ENCODE results near the gene GREB1L. TPM values are rescaled to one million over a fixed set of nuclear protein-coding genes. Genes with fewer than 3 reads are reported as not detected.

GREB1L gene
- total and polyA plus RNA-seq, 2 donors, result 0.09 to 0.50 TPM

DNA sequence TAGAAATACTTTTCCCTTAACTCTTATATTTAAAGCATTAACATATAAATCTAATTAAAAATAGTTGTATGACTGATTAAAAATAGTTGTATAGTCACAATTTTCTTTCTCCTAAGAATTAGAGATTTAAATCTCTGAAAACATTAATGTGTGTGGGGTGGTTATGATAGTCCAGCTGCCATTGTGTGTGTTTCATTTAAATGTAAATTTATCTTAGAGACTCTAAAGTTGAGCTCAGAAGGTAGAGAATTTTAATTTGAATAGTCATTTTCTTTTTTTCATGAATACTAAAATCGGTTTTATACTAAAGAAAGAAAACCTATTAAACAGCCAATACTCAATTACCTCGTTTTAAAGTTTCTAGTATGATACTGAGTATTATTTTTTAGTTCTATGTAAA is 18.6 kb downstream of the GREB1L start:
- DNase-seq (ENCODE audit: low read depth in 6 of 9, low spot score in 9 of 9), result no peak
- Histone ChIP-seq H3K27ac (ENCODE audit: low read depth in 1 of 2, low read length in 1 of 2) (no peak overlapping the region), H3K4me3 (ENCODE audit: low read length in 2 of 2) (no peak overlapping the region), H3K9me3 (ENCODE audit: control insufficient read depth in 2 of 2, insufficient read depth in 1 of 2, low read length in 1 of 2) (no peaks in the 10 kb centered on the region), H3K36me3 (ENCODE audit: control insufficient read depth in 2 of 2, insufficient read depth in 2 of 2, low read length in 1 of 2) (no peaks in the 10 kb centered on the region), H3K27me3 (ENCODE audit: control insufficient read depth in 2 of 2, insufficient read depth in 1 of 2, low read length in 1 of 2) (no peaks in the 10 kb centered on the region), H3K4me1 (ENCODE audit: control insufficient read depth in 2 of 2, insufficient read depth in 2 of 2, low read length in 2 of 2) (no peaks in the 10 kb centered on the region)
- WGBS, result 55% methylated on average over 2 of the region's 2 CpGs

DNA sequence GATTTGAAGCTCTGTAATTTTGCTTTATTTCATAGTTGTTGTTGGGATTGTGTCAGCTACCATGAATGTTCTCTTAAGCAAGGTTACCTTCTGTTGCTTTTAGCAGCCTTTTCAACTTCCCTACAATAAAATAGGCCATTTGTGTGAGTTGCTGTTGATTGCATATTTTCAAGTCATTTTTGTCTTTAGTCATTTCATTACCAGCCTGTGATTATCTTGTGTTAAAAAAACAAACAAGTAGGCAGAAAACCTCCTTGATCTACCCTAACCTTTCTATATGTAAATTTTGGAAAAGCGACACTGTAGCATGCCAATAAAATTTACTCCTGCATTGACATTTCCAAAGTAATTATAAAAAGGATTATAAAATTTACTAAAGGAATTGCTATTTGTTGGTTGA is 19.3 kb downstream of the GREB1L start:
- Histone ChIP-seq H3K9me3 (ENCODE audit: control insufficient read depth in 2 of 2, insufficient read depth in 1 of 2, low read length in 1 of 2) (no peaks in the 10 kb centered on the region), H3K27ac (ENCODE audit: low read depth in 1 of 2, low read length in 1 of 2) (no peak overlapping the region), H3K27me3 (ENCODE audit: control insufficient read depth in 2 of 2, insufficient read depth in 1 of 2, low read length in 1 of 2) (no peaks in the 10 kb centered on the region), H3K4me1 (ENCODE audit: control insufficient read depth in 2 of 2, insufficient read depth in 2 of 2, low read length in 2 of 2) (no peaks in the 10 kb centered on the region), H3K36me3 (ENCODE audit: control insufficient read depth in 2 of 2, insufficient read depth in 2 of 2, low read length in 1 of 2) (no peaks in the 10 kb centered on the region), H3K4me3 (ENCODE audit: low read length in 2 of 2) (no peak overlapping the region)
- WGBS, result 100% methylated on average over 1 of the region's 1 CpG
- no peak for DNase-seq (ENCODE audit: low read depth in 6 of 9, low spot score in 9 of 9)

GRCh38 chr18:21262244-21262643 is 20.2 kb downstream of the GREB1L start:
- Histone ChIP-seq H3K4me1 (ENCODE audit: control insufficient read depth in 2 of 2, insufficient read depth in 2 of 2, low read length in 2 of 2) (no peaks in the 10 kb centered on the region), H3K27ac (ENCODE audit: low read depth in 1 of 2, low read length in 1 of 2) (no peak overlapping the region), H3K9me3 (ENCODE audit: control insufficient read depth in 2 of 2, insufficient read depth in 1 of 2, low read length in 1 of 2) (no peaks in the 10 kb centered on the region), H3K4me3 (ENCODE audit: low read length in 2 of 2) (no peak overlapping the region), H3K36me3 (ENCODE audit: control insufficient read depth in 2 of 2, insufficient read depth in 2 of 2, low read length in 1 of 2) (no peaks in the 10 kb centered on the region), H3K27me3 (ENCODE audit: control insufficient read depth in 2 of 2, insufficient read depth in 1 of 2, low read length in 1 of 2) (no peaks in the 10 kb centered on the region)
- WGBS, result 92% methylated on average over 2 of the region's 2 CpGs
- DNase-seq (ENCODE audit: low read depth in 6 of 9, low spot score in 9 of 9), result no peak

DNA sequence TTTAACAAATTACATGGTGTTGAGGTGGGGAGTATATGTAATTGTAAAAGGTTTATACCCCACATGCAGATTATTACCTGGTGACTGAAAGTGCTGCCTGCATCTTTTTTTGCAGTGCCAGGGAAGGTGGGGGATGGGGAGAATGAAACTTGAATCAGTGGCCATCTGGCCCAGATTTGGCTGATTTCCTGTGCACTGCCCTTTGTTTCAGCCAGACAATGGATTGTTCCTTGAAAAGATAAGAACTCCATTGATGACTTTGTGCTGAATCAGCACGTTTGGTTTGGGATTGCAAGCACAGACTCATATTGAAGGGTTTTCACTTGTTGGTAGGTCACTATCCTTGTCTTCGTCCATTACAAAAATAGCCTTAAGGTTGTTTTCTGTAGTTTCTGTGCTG is 20.9 kb downstream of the GREB1L start:
- H3K27me3 ChIP-seq (ENCODE audit: control insufficient read depth in 2 of 2, insufficient read depth in 1 of 2, low read length in 1 of 2), result no peaks in the 10 kb centered on the region

DNA sequence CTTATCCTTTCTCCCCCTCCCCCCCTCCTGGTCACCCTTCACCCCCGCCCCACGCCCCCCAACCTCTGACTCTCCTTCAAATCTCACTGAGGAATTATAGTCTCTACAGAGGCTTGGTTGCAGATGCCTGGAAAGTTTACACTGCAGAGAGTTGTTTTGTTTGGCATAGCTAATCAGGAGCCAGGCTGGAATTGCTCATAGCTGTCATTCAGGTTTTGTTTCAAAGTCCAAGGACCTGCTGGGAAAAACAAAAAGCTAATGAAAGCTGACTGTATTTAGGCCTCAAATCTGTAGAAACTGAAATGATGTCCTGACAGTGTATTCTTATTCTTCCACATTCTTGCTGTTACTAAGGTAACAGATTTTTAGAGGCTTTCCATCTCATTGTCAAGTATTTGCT is 22.6 kb downstream of the GREB1L start:
- H3K27me3 ChIP-seq (ENCODE audit: control insufficient read depth in 2 of 2, insufficient read depth in 1 of 2, low read length in 1 of 2), result no peaks in the 10 kb centered on the region
- no peaks in the 10 kb centered on the region for H3K4me1 ChIP-seq (ENCODE audit: control insufficient read depth in 2 of 2, insufficient read depth in 2 of 2, low read length in 2 of 2)
- no peak for DNase-seq (ENCODE audit: low read depth in 6 of 9, low spot score in 9 of 9)
- H3K36me3 ChIP-seq (ENCODE audit: control insufficient read depth in 2 of 2, insufficient read depth in 2 of 2, low read length in 1 of 2), result no peaks in the 10 kb centered on the region
- no peak overlapping the region for H3K27ac ChIP-seq (ENCODE audit: low read depth in 1 of 2, low read length in 1 of 2)
- no peak overlapping the region for H3K4me3 ChIP-seq (ENCODE audit: low read length in 2 of 2)
- no peaks in the 10 kb centered on the region for H3K9me3 ChIP-seq (ENCODE audit: control insufficient read depth in 2 of 2, insufficient read depth in 1 of 2, low read length in 1 of 2)
- 93% methylated on average over 2 of the region's 2 CpGs for WGBS

More for the DNA sequence above, 20.9 kb downstream of the GREB1L start:
- Histone ChIP-seq H3K36me3 (ENCODE audit: control insufficient read depth in 2 of 2, insufficient read depth in 2 of 2, low read length in 1 of 2) (no peaks in the 10 kb centered on the region), H3K4me1 (ENCODE audit: control insufficient read depth in 2 of 2, insufficient read depth in 2 of 2, low read length in 2 of 2) (no peaks in the 10 kb centered on the region), H3K9me3 (ENCODE audit: control insufficient read depth in 2 of 2, insufficient read depth in 1 of 2, low read length in 1 of 2) (no peaks in the 10 kb centered on the region), H3K4me3 (ENCODE audit: low read length in 2 of 2) (no peak overlapping the region), H3K27ac (ENCODE audit: low read depth in 1 of 2, low read length in 1 of 2) (no peak overlapping the region)
- WGBS, result 83% methylated on average over 2 of the region's 2 CpGs
- DNase-seq (ENCODE audit: low read depth in 6 of 9, low spot score in 9 of 9), result no peak

DNA sequence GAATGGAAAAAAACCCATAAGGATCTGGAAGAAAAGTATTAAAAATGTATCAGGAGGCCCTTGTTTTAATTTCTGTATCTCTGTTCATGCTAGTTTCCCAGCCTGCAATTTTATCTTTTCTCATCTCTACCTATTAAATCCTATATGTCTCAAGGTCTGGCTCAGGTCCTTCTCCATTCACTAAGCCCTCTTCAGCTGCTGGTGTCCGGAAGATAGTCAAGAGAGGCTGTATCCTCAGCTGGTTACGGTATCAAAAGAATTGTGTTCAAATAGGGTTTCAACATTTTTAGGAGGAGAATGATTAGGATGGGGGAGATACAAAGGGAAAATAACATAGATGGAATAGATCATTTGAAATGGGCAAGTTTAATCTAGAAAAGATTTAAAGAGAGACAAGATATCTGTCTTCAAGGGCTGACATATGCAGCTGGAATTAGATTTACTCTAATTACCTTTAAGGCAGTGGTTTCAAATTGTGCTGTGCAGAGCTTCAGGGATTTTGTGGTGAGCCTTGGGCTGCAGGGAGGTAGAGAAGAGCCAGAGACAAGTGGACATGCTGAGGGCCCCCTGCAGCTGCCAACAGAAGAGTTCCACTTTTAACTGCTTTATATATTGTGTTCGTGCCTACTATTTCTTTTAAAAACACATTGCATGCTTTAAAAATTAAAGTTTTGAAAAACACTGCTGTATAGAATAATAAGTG is 24.1 kb downstream of the GREB1L start:
- DNase-seq (ENCODE audit: low read depth in 6 of 9, low spot score in 9 of 9), result no peak
- H3K36me3 ChIP-seq (ENCODE audit: control insufficient read depth in 2 of 2, insufficient read depth in 2 of 2, low read length in 1 of 2), result no peaks in the 10 kb centered on the region
- 95% methylated on average over 3 of the region's 3 CpGs for WGBS
- no peak overlapping the region for H3K4me3 ChIP-seq (ENCODE audit: low read length in 2 of 2)
- no peaks in the 10 kb centered on the region for H3K27me3 ChIP-seq (ENCODE audit: control insufficient read depth in 2 of 2, insufficient read depth in 1 of 2, low read length in 1 of 2)
- H3K4me1 ChIP-seq (ENCODE audit: control insufficient read depth in 2 of 2, insufficient read depth in 2 of 2, low read length in 2 of 2), result no peaks in the 10 kb centered on the region
- H3K9me3 ChIP-seq (ENCODE audit: control insufficient read depth in 2 of 2, insufficient read depth in 1 of 2, low read length in 1 of 2), result no peaks in the 10 kb centered on the region
- no peak overlapping the region for H3K27ac ChIP-seq (ENCODE audit: low read depth in 1 of 2, low read length in 1 of 2)

DNA sequence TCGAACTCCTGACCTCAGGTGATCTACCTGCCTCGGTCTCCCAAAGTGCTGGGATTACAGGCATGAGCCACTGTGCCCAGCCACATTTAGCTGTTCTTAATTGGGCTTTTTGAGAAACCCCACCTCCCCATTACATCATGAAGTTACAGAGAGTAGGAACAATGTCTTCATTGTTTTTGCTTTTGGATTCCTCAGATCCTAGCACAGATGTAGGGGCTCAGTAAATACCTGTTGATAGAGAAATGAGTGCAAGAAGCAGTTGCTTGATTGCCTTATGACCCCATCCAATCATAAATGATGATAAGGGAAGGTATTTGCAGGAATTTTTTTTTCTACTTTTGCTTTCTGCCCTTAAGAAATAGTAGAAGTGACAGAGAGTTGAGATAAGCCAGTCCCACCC is 25.4 kb downstream of the GREB1L start:
- no peak overlapping the region for H3K4me3 ChIP-seq (ENCODE audit: low read length in 2 of 2)
- no peaks in the 10 kb centered on the region for H3K27me3 ChIP-seq (ENCODE audit: control insufficient read depth in 2 of 2, insufficient read depth in 1 of 2, low read length in 1 of 2)
- WGBS, result 94% methylated on average over 2 of the region's 2 CpGs
- no peak overlapping the region for H3K27ac ChIP-seq (ENCODE audit: low read depth in 1 of 2, low read length in 1 of 2)
- no peaks in the 10 kb centered on the region for H3K4me1 ChIP-seq (ENCODE audit: control insufficient read depth in 2 of 2, insufficient read depth in 2 of 2, low read length in 2 of 2)
- no peak for DNase-seq (ENCODE audit: low read depth in 6 of 9, low spot score in 9 of 9)
- no peaks in the 10 kb centered on the region for H3K9me3 ChIP-seq (ENCODE audit: control insufficient read depth in 2 of 2, insufficient read depth in 1 of 2, low read length in 1 of 2)
- no peaks in the 10 kb centered on the region for H3K36me3 ChIP-seq (ENCODE audit: control insufficient read depth in 2 of 2, insufficient read depth in 2 of 2, low read length in 1 of 2)

- Histone ChIP-seq H3K4me1 (ENCODE audit: control insufficient read depth in 2 of 2, insufficient read depth in 2 of 2, low read length in 2 of 2) (no peaks in the 10 kb centered on the region), H3K9me3 (ENCODE audit: control insufficient read depth in 2 of 2, insufficient read depth in 1 of 2, low read length in 1 of 2) (no peaks in the 10 kb centered on the region), H3K27me3 (ENCODE audit: control insufficient read depth in 2 of 2, insufficient read depth in 1 of 2, low read length in 1 of 2) (no peaks in the 10 kb centered on the region), H3K27ac (ENCODE audit: low read depth in 1 of 2, low read length in 1 of 2) (no peak overlapping the region), H3K4me3 (ENCODE audit: low read length in 2 of 2) (no peak overlapping the region), H3K36me3 (ENCODE audit: control insufficient read depth in 2 of 2, insufficient read depth in 2 of 2, low read length in 1 of 2) (no peaks in the 10 kb centered on the region)
- DNase-seq (ENCODE audit: low read depth in 6 of 9, low spot score in 9 of 9), result no peak
- WGBS, result 1% methylated on average over 1 of the region's 1 CpG
Measured at GRCh38 chr18:21269349-21269748, 27.3 kb downstream of the GREB1L start.

DNA sequence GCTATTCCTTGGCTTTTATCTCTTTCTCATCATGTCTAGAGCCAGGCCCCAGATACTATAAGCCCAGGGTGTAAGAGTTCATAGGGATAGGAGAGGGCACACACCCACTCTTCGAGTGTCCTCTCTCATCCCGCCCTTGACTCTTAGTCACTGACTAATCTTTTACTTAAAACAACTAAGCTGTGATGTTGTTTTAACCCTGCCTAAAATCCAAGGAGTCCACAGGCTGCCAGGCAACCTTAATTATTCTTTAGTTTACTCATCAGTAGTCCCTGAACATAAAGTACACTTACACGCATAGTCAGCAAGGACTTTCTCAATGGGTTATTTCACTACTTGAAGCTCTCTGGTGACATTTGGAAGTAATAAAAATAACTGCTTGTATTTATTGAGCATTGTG is 28.4 kb downstream of the GREB1L start:
- Histone ChIP-seq H3K27me3 (ENCODE audit: control insufficient read depth in 2 of 2, insufficient read depth in 1 of 2, low read length in 1 of 2) (no peaks in the 10 kb centered on the region), H3K27ac (ENCODE audit: low read depth in 1 of 2, low read length in 1 of 2) (no peak overlapping the region), H3K9me3 (ENCODE audit: control insufficient read depth in 2 of 2, insufficient read depth in 1 of 2, low read length in 1 of 2) (no peaks in the 10 kb centered on the region), H3K36me3 (ENCODE audit: control insufficient read depth in 2 of 2, insufficient read depth in 2 of 2, low read length in 1 of 2) (no peaks in the 10 kb centered on the region), H3K4me3 (ENCODE audit: low read length in 2 of 2) (no peak overlapping the region), H3K4me1 (ENCODE audit: control insufficient read depth in 2 of 2, insufficient read depth in 2 of 2, low read length in 2 of 2) (no peaks in the 10 kb centered on the region)
- WGBS, result 98% methylated on average over 3 of the region's 3 CpGs
- DNase-seq (ENCODE audit: low read depth in 6 of 9, low spot score in 9 of 9), result no peak

Measured in thymus (tissue), 11 donors.